ENCODE measurements around the gene ZGLP1. TPM values are rescaled to one million over a fixed set of nuclear protein-coding genes. Genes with fewer than 3 reads are reported as not detected.

The ZGLP1 gene
- total and polyA plus RNA-seq, 2 of the 13 experiments (the other 11 are each of a cell fraction or from before 2014, with no cell fraction given) = 2.4 to 3.0 TPM

DNA sequence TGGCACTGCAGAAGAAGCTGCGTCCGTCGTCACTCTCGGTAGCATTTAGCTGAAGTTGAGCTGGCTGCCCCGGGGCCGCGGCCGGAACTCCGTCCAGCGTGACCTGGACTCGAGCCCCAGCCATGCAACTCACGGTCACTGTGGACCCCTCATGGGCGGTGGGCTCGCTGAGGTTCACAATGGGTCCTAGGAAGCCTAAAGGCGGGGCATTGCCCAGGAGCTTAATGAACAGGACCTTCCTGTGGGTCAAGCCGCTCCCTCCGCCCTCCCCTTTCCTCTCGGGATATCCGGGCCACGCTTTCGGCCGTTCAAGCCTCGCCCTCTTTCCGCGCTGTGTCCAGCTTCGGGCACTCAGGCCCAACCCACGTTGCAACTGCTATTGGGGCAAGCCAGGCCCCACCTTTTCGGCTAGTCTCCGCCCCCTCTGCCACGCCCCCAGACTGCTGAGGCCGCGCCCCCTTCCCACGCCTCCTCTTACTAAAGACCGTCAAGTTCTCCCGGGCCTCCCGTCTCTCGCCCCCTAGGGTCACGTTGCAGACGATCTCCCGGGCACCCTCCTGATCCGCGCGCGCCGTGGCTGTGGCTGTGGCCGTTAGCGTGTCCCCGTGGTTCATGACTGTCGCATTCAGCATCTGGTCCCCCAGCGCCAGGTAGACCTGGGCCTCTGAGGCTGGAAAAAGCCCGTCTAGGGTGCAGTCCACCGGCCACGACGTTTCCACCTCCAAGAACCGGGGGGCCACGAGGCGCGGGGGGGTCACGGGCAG is 25.2 kb upstream of the ZGLP1 start (continued):
- TF ChIP-seq, protein P1, sequence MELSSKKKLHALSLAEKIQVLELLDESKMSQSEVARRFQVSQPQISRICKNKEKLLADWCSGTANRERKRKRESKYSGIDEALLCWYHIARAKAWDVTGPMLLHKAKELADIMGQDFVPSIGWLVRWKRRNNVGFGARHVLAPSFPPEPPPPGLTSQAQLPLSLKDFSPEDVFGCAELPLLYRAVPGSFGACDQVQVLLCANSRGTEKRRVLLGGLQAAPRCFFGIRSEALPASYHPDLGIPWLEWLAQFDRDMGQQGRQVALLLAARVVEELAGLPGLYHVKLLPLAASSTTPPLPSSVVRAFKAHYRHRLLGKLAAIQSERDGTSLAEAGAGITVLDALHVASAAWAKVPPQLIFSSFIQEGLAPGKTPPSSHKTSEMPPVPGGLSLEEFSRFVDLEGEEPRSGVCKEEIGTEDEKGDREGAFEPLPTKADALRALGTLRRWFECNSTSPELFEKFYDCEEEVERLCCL (CRISPR knock-in tag; IDR thresholded peaks at IDR 0.05; ENCODE audit: borderline replicate concordance) = 0 out of 2 replicates have a peak, but pooled peaks have one; percentile 43
- peak; percentile 90 for TF ChIP-seq FOXC1 (CRISPR knock-in tag; IDR thresholded peaks at IDR 0.05; ENCODE audit: borderline replicate concordance)
- TF ChIP-seq, protein P2, sequence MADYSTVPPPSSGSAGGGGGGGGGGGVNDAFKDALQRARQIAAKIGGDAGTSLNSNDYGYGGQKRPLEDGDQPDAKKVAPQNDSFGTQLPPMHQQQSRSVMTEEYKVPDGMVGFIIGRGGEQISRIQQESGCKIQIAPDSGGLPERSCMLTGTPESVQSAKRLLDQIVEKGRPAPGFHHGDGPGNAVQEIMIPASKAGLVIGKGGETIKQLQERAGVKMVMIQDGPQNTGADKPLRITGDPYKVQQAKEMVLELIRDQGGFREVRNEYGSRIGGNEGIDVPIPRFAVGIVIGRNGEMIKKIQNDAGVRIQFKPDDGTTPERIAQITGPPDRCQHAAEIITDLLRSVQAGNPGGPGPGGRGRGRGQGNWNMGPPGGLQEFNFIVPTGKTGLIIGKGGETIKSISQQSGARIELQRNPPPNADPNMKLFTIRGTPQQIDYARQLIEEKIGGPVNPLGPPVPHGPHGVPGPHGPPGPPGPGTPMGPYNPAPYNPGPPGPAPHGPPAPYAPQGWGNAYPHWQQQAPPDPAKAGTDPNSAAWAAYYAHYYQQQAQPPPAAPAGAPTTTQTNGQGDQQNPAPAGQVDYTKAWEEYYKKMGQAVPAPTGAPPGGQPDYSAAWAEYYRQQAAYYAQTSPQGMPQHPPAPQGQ (CRISPR knock-in tag; IDR thresholded peaks at IDR 0.05; ENCODE audit: borderline replicate concordance) = no peak
- TF ChIP-seq PHF21A (CRISPR knock-in tag; IDR thresholded peaks at IDR 0.05) = 0 out of 2 replicates have a peak, but pooled peaks have one; percentile 44
- TF ChIP-seq, protein P3, sequence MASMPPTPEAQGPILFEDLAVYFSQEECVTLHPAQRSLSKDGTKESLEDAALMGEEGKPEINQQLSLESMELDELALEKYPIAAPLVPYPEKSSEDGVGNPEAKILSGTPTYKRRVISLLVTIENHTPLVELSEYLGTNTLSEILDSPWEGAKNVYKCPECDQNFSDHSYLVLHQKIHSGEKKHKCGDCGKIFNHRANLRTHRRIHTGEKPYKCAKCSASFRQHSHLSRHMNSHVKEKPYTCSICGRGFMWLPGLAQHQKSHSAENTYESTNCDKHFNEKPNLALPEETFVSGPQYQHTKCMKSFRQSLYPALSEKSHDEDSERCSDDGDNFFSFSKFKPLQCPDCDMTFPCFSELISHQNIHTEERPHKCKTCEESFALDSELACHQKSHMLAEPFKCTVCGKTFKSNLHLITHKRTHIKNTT (CRISPR knock-in tag; IDR thresholded peaks at IDR 0.05) = 0 out of 2 replicates have a peak, but pooled peaks have one; percentile 51
- TF ChIP-seq SIN3A (IDR thresholded peaks at IDR 0.05; ENCODE audit: borderline replicate concordance, low read depth, low read length) = peak; percentile 92
- peak; percentile 76; the same call in 1 of the 2 replicates for TF ChIP-seq ZNF879 (CRISPR knock-in tag; IDR thresholded peaks at IDR 0.05)
- peak; percentile 62 for TF ChIP-seq RBFOX2 (IDR thresholded peaks at IDR 0.05; ENCODE audit: low read depth, low read length)
- 0 out of 2 replicates have a peak, but pooled peaks have one; percentile 67 for TF ChIP-seq ZNF343 (CRISPR knock-in tag; IDR thresholded peaks at IDR 0.05)
- TF ChIP-seq ZNF234 (CRISPR knock-in tag; conservative IDR thresholded peaks at IDR 0.05) = 0 out of 2 replicates have a peak, but pooled peaks have one; percentile 68
- TF ChIP-seq ZBTB7B (CRISPR knock-in tag; IDR thresholded peaks at IDR 0.05) = peak; percentile 42; the same call in 1 of the 2 replicates
- TF ChIP-seq DMAP1 (CRISPR knock-in tag; IDR thresholded peaks at IDR 0.05) = peak; percentile 61; the same call in 1 of the 2 replicates
- TF ChIP-seq ZNF225 (CRISPR knock-in tag; IDR thresholded peaks at IDR 0.05) = peak; percentile 57; the same call in 1 of the 2 replicates
- TF ChIP-seq RFX1 (IDR thresholded peaks at IDR 0.05) = no peak
- no peak for TF ChIP-seq RARG (CRISPR knock-in tag; IDR thresholded peaks at IDR 0.05; ENCODE audit: low read depth)
- peak; percentile 53; the same call in 1 of the 2 replicates for TF ChIP-seq PHF20 (CRISPR knock-in tag; IDR thresholded peaks at IDR 0.05)
- TF ChIP-seq, protein P4, sequence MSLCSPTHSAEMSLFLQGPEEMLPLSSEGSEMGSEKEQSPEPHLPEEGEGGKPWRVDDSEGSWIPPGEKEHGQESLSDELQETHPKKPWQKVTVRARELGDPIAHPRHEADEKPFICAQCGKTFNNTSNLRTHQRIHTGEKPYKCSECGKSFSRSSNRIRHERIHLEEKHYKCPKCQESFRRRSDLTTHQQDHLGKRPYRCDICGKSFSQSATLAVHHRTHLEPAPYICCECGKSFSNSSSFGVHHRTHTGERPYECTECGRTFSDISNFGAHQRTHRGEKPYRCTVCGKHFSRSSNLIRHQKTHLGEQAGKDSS (CRISPR knock-in tag; IDR thresholded peaks at IDR 0.05; ENCODE audit: borderline replicate concordance, low read depth) = no peak
- TF ChIP-seq ZNF761 (CRISPR knock-in tag; conservative IDR thresholded peaks at IDR 0.05) = no peak; the same call in 1 of the 2 replicates
- peak; percentile 15; the same call in 1 of the 2 replicates for TF ChIP-seq ZKSCAN5 (CRISPR knock-in tag; IDR thresholded peaks at IDR 0.05)
- no peak for TF ChIP-seq ZNF841 (CRISPR knock-in tag; IDR thresholded peaks at IDR 0.05; ENCODE audit: borderline replicate concordance)
- TF ChIP-seq, protein P5, sequence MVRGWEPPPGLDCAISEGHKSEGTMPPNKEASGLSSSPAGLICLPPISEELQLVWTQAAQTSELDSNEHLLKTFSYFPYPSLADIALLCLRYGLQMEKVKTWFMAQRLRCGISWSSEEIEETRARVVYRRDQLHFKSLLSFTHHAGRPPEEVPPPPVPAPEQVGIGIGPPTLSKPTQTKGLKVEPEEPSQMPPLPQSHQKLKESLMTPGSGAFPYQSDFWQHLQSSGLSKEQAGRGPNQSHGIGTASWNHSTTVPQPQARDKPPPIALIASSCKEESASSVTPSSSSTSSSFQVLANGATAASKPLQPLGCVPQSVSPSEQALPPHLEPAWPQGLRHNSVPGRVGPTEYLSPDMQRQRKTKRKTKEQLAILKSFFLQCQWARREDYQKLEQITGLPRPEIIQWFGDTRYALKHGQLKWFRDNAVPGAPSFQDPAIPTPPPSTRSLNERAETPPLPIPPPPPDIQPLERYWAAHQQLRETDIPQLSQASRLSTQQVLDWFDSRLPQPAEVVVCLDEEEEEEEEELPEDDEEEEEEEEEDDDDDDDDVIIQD (CRISPR knock-in tag; IDR thresholded peaks at IDR 0.05; ENCODE audit: low read depth) = 0 out of 2 replicates have a peak, but pooled peaks have one; percentile 25
- TF ChIP-seq, protein P6, sequence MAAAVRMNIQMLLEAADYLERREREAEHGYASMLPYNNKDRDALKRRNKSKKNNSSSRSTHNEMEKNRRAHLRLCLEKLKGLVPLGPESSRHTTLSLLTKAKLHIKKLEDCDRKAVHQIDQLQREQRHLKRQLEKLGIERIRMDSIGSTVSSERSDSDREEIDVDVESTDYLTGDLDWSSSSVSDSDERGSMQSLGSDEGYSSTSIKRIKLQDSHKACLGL (CRISPR knock-in tag; IDR thresholded peaks at IDR 0.05) = peak; percentile 77

Data from HepG2 (cell line).